ENCODE data around the gene MEPE. TPM values are rescaled to one million over a fixed set of nuclear protein-coding genes. Genes with fewer than 3 reads are reported as not detected.

Gene MEPE
- total and polyA plus RNA-seq, 10 of the 15 experiments (the other 5 are each of a cell fraction or from before 2014, with no cell fraction given), result not detected

DNA sequence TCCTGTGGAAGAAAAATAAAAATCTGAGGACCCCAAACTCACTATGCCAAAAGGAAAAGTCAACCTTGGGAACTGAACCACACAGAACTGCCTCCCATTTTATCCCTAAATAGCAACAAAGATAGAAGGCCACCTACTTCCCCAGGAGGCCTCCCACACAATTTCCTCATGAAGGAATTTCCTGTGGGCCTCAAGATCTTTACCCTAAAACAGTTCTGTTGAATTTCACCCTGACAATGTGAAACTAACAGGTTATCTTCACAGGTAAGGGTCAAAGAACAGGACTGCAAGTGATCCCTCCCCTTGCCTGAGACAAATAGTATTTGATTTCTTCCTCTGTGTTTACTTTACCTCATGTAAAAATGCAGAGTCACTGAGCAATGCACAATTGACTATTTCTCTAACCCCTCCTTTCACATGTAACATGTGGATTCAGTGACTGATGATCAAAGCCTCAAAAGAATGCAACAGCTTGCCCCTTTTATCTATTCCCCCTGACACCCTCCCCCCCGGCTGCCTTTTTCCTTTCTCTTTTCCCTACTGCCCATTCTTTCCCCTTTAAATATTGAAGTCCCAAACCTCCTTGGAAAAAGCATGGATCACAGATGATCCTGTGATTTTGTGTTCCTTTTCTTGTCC is 33.3 kb downstream of the MEPE start:
- Histone ChIP-seq H3K27ac (ENCODE audit: control insufficient read depth, insufficient read depth) (no peak overlapping the region), H3K4me2 (ENCODE audit: control insufficient read depth, insufficient read depth) (no peak overlapping the region), H3K4me3 (no peak overlapping the region), H3K79me2 (ENCODE audit: control insufficient read depth, insufficient read depth, low read length) (no peaks in the 10 kb centered on the region), H4K20me1 (ENCODE audit: control insufficient read depth, insufficient read depth) (no peaks in the 10 kb centered on the region), H3K4me1 (ENCODE audit: control insufficient read depth, insufficient read depth, low read length) (no peaks in the 10 kb centered on the region), H3K9ac (ENCODE audit: control insufficient read depth, insufficient read depth, low read length) (no peak overlapping the region), H2AFZ (ENCODE audit: control insufficient read depth, low read depth, low read length) (no peak overlapping the region), H3K36me3 (ENCODE audit: control insufficient read depth in 2 of 2, insufficient read depth in 2 of 2, low read length in 1 of 2) (no peaks in the 10 kb centered on the region), H3K27me3 (replicated peaks in 1 of 2; ENCODE audit: control insufficient read depth in 2 of 2, insufficient read depth in 2 of 2, low read length in 1 of 2) (no peaks in the 10 kb centered on the region), H3K9me3 (replicated peaks; ENCODE audit: control insufficient read depth, insufficient read depth, low read length) (no peaks in the 10 kb centered on the region)
- BruUV-seq (replicated peaks), result no TSS peak
- in situ Hi-C loops (cut with MboI) (no loop called here), intact Hi-C loops (cut with micrococcal nuclease; ENCODE audit: unreplicated experiment) (no loop called here)
- RAD21 ChIA-PET (ENCODE audit: unreplicated experiment), result no interaction called here
- ATAC-seq (no peak), DNase-seq (ENCODE audit: low read depth, low spot score) (no peak), FAIRE-seq (no peak)
- TF ChIP-seq ATF7 (IDR thresholded peaks at IDR 0.05; ENCODE audit: low read depth) (no peak), ETV6 (conservative IDR thresholded peaks at IDR 0.05 in 1 of 2, IDR thresholded peaks at IDR 0.05 in 1 of 2; ENCODE audit: borderline replicate concordance in 1 of 2, low read depth in 1 of 2) (no peak), SIN3A (IDR thresholded peaks at IDR 0.05; ENCODE audit: low read depth, low read length) (no peak), EZH2 (IDR thresholded peaks at IDR 0.05; ENCODE audit: borderline replicate concordance, control insufficient read depth, low read depth, low read length) (no peak), RUNX3 (IDR thresholded peaks at IDR 0.05; ENCODE audit: low read length) (no peak), FOS (IDR thresholded peaks at IDR 0.05; ENCODE audit: borderline replicate concordance, extremely low read depth, insufficient read length) (no peak), JUND (IDR thresholded peaks at IDR 0.05; ENCODE audit: low read depth, low read length) (no peak), PML (IDR thresholded peaks at IDR 0.05; ENCODE audit: low read length) (no peak), ZZZ3 (IDR thresholded peaks at IDR 0.05; ENCODE audit: control insufficient read depth, insufficient read length, low read depth) (no peak)
- CTCF ChIA-PET, result interaction anchor here (1.2 kb wide), 1 partner anchor 16 kb away, joined by 6 read pairs; no protein-coding TSS in a partner anchor
- 7% methylated on average over 1 of the region's 1 CpG for WGBS (ENCODE audit: insufficient coverage, insufficient replicate concordance, low lambda C conversion rate, missing lambda C conversion rate)
- SMC1A ChIA-PET (ENCODE audit: uncharacterized antibody, unreplicated experiment), result no interaction called here
- POLR2A ChIA-PET, result no interaction called here
